GM21529 (cell line): ENCODE data around the gene PKD1.
"Not testable (repeated sequence)": the region's sequence is repeated elsewhere in the genome, so short reads cannot be mapped to it uniquely, and the experiment has no call there.

Experiments
- ATAC-seq: cut with Tn5 transposase; IDR thresholded peaks from one replicate; pipeline ENCODE4 v1.9.1; 2021; ENCODE audit not compliant: unreplicated experiment

The PKD1 gene

DNA sequence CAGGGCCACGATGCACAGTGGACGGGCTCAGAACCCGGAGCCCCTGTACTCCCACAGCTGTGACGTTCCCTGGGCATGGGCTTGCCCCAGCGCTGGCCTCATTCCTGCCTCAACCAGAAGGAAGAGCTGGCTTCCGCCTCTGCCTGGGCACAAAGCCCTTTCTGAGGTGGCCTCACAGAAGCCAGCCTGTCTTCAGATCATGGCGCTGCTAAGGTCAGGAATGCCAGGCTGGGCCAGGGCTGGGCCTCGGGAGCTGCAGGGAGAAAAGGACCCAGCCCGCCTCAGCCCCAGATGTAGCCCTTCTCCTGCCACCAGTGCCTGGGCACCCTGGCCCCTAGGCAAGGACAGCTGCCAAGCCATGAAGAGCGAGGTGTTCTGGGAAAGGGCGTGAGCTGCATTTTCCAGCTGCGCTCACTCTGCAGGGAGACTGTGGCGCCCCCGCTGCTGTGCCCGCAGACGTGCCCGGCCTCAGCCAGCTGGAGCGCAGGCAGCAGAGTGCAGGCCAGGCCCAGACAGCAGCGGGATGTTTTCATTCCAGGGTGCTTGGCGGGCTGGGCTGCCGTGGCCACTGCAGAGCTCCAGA is 9.4 kb downstream of the PKD1 start:
- not testable (repeated sequence) for ATAC-seq

DNA sequence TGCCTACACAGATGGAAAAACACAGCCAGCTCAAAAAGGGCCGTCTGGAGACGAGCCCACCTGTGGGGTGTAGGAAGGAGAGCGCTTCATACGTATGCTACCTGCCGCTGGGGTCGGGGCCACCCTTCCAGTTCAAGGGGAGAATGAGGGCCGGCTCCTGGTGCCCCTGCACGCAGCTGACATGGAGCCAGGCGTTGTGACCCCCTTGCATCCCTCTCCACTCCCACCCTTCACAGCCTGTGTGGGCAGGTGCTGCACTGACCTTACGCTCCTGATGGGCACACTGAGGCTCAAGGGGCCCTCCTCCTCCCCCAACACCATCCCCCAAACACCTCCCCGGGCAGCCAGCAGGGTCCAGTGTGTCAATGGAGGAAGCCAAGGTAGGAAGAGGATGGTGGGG is 10.1 kb downstream of the PKD1 start:
- not testable (repeated sequence) for ATAC-seq

- ATAC-seq, result not testable (repeated sequence)
Measured at GRCh38 chr16:2124694-2125444, 10.8 kb downstream of the PKD1 start.

DNA sequence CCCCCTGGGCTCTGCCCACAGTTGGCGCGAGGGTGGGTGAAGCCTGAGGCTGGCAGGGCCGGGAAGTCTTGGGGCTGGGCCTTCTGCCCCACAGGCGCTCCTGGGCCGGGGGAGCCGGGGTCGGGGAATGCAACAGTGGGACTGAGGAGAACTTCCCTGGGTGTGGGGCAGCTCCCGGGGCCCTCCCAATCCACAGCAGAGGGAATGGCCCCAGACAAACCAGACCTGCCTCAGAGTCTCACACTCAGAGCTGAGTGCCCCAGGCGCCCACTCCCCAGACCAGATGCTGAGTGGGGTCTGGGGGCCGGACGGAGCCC is 11.4 kb downstream of the PKD1 start:
- not testable (repeated sequence) for ATAC-seq

DNA sequence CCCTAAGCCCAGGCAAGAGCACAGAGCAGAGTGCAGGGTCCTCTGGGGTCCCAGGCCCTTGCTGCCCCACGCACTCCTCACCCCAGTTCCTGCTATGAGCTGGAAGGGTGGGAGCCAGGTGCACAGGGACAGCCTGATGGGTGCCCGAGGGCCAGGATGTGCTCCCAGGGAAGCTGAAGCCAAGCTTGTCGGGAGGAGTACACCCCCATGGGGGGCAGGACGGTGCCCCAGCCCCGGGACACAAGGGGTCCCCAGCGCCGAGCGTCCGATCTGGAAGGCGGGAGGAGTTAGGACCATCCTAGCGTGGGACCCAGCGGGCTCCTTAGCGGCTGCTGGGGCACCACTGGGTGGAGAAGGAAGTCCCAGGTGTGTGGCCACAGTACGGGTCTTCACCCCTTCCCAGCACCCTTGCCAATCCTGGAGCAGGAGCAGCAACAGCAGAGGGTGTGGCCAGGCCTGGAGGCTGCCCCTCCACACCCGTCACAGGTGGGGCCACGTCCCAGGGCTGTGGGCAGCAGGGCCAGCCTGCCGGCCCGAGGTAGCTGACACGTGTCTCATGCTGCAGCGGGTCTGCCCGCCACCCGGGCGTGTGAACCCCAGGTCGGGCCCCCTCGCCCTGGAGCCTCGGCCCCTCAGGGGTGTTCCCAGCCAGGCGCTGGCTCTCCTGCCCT is 11.9 kb downstream of the PKD1 start:
- ATAC-seq, result not testable (repeated sequence)

- not testable (repeated sequence) for ATAC-seq
Measured at GRCh38 chr16:2122934-2123683, 12.6 kb downstream of the PKD1 start.

- ATAC-seq, result no peak
Measured at GRCh38 chr16:2122429-2122828, 13.3 kb downstream of the PKD1 start.

DNA sequence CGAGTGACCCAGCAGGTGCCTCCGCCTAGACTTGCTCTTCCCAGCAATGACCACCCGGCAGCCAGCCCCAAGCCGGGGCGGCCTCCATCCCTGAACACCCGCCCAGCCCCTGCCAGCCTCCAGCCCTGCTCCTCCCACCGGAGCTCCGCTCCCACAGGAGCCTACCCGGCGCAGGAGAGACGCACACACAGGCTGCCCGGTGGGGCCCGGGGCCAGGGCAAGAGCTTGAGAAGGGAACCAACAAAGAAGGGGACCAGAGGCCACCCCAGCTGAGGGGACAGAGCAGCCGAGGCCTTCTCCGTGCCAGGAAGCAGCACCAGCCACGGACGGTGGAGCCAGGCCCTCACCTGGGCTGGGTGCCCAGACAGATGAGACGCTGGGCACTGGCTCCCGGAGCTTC is 13.8 kb downstream of the PKD1 start:
- ATAC-seq, result no peak

- not testable (repeated sequence) for ATAC-seq
Measured at GRCh38 chr16:2121325-2121724, 14.4 kb downstream of the PKD1 start.

- ATAC-seq, result not testable (repeated sequence)
Measured at GRCh38 chr16:2117960-2118722, 17.6 kb downstream of the PKD1 start.

- ATAC-seq, result not testable (repeated sequence)
Measured at GRCh38 chr16:2117341-2117740, 18.4 kb downstream of the PKD1 start.

DNA sequence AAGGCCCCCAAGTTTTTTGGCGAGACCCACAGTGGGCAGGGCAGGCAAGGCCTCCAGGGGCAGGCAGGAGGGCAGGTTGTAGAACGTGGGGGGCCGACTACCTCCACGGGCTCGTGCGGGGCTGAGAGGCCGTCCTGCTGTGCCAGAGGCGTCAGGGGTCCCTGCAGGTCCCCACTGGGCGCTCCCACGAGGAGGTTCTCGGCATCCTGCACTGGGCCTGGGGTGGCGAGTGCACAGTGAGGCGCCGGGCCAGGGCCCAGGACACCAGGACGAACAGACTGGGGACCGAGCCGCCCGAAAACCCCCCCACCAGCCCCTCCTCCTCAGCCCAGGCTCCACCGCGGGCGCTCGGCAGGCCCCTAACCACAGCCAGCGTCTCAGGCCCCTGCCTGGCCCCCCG is 19.3 kb downstream of the PKD1 start:
- not testable (repeated sequence) for ATAC-seq

- ATAC-seq, result no peak
Measured at GRCh38 chr16:2115591-2115973, 20.1 kb downstream of the PKD1 start.

GRCh38 chr16:2114885-2115590 is 20.7 kb downstream of the PKD1 start:
- ATAC-seq, result not testable (repeated sequence)

- not testable (repeated sequence) for ATAC-seq
Measured at GRCh38 chr16:2114225-2114624, 21.5 kb downstream of the PKD1 start.

DNA sequence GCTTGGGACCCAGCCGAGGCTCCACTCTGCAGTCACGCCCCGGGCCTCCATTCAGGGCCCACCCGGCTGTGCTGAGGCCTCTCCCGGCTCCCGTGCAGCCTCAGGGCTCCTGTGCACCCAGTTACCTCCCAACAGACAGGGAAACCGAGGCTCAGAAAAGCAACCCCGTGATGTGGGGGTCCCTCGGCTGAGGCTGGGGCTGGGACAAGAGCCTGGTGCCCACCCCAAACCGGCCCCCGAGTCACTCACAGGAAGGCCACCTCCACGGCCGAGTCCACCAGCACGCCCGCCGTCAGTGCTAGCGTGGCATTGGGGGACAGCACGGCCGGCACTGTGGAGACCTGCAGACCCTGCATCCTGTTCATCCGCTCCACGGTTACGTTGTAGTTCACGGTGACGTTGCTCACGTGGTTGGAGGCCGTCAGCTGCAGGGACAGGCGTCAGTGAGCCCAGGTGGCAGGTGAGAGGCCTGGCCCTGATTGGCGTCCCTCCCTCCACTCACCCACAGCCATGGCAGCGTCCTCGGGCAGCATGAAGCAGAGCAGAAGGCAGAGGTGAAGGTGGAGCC is 23.1 kb downstream of the PKD1 start:
- ATAC-seq, result not testable (repeated sequence)

DNA sequence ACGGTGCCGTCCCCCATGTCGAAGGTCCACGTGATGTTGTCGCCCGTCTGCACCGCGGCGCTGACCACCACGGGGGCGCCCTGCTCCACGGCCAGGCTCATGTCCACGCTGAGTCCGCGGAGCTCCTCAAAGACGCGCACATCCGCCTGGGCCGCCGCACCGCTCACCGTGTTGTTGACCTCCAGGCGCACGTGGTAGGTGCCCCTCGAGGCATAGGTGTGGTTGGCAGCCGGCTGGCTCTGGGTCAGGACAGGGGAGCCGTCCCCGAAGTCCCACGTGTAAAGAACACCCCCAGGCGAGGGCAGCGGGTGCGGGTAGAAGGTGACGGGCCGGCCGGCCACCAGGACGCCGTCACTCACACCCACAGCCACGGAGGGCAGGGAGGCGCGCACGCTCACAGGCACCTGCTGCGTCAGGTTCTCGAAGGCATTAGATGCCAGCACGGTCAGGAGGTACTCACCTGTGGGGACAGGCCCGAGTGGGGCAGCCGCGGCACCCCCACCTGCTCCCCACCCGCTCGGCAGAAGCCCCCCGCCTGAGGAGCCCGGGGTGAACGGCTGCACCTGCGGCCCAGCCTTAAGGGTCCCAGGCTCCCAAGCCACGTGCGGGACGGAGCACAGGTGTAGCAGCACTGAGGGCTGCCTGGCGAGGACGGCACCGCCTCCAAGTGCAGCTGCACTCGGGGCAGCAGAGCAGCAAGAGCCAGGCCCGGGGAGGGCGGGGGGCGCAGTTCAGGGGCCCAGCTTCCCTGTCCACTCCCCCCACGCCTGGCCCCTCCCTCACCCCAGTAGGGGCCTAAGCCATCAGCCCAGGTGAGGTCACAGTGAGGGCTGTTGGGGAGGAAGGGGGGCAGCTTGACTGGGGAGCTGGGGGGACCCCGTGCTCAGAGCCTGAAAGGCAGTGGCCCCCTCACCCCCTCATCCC is 24.0 kb downstream of the PKD1 start:
- not testable (repeated sequence) for ATAC-seq

DNA sequence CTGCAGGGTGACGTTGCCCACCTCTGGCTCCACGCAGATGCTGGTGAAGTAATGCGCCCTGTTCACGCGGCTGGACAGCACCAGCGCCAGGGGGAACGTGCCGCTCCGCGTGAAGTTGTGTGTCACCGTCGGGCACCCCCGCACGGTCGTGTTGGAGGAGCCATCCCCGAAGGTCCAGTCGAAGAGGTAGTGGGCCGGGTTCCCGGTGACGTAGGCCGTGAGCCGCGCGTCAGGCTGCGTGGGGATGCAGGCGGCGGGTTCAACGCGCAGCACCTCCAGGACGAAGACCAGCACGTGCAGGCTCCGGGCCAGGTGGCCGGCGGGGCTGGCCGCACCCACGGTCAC is 24.7 kb downstream of the PKD1 start:
- ATAC-seq, result not testable (repeated sequence)
